H9 (cell line): ENCODE data around the gene CREG1. TPM values are rescaled to one million over a fixed set of nuclear protein-coding genes. Genes with fewer than 3 reads are reported as not detected.

Experiments used
- DNase-seq: peaks from one replicate; pipeline ENCODE4 v3.0.0-alpha.2; 2017
- H2AFZ ChIP-seq: one replicate; pipeline ENCODE4 v1.6.1; 2013; ENCODE audit warnings: mild to moderate bottlenecking, low read length, control low read depth, moderate library complexity
- H2AK5ac ChIP-seq: 2 replicates; pipeline ENCODE4 v1.6.1; 2013; ENCODE audit warnings: low read length, control low read depth, mixed read lengths; ENCODE audit not compliant: insufficient read length
- H2BK120ac ChIP-seq: one replicate; pipeline ENCODE4 v1.6.1; 2013; ENCODE audit warnings: low read depth, mild to moderate bottlenecking, low read length, control low read depth, inconsistent platforms; ENCODE audit not compliant: poor library complexity, severe bottlenecking
- H2BK12ac ChIP-seq: 2 replicates; pipeline ENCODE4 v1.6.1; 2013; ENCODE audit warnings: low read length, control low read depth, mixed read lengths, low read depth; ENCODE audit not compliant: insufficient read length
- H2BK15ac ChIP-seq: 2 replicates; pipeline ENCODE4 v1.6.1; 2013; ENCODE audit warnings: low read depth, low read length, control low read depth
- H2BK20ac ChIP-seq: one replicate; pipeline ENCODE4 v1.6.1; 2013; ENCODE audit warnings: low read depth, mild to moderate bottlenecking, low read length, control low read depth, inconsistent platforms; ENCODE audit not compliant: poor library complexity, severe bottlenecking
- H2BK5ac ChIP-seq: 2 replicates; pipeline ENCODE4 v1.6.1; 2013; ENCODE audit warnings: low read length, control low read depth, mixed read lengths; ENCODE audit not compliant: insufficient read length
- H3K14ac ChIP-seq: 2 replicates; pipeline ENCODE4 v1.6.1; 2013; ENCODE audit warnings: low read length, control low read depth; ENCODE audit not compliant: insufficient read depth
- H3K18ac ChIP-seq: 2 replicates; pipeline ENCODE4 v1.6.1; 2013; ENCODE audit warnings: low read depth, mild to moderate bottlenecking, mixed read lengths, low read length, control low read depth; ENCODE audit not compliant: insufficient read length
- H3K23ac ChIP-seq: 2 replicates; pipeline ENCODE4 v1.6.1; 2013; ENCODE audit warnings: low read length, control low read depth, mixed read lengths, low read depth; ENCODE audit not compliant: insufficient read length
- H3K23me2 ChIP-seq: 2 replicates; pipeline ENCODE4 v1.6.1; 2013; ENCODE audit warnings: low read depth, mild to moderate bottlenecking, mixed read lengths, low read length, control low read depth; ENCODE audit not compliant: insufficient read length, poor library complexity, severe bottlenecking
- H3K27ac ChIP-seq: 2 replicates; pipeline ENCODE4 v1.5.1; 2013; ENCODE audit warnings: low read length, control low read depth, mixed read lengths, low read depth; ENCODE audit not compliant: insufficient read length
- H3K27me3 ChIP-seq: 2 replicates; pipeline ENCODE4 v1.6.1; 2013; ENCODE audit warnings: low read length, control low read depth, inconsistent platforms; ENCODE audit not compliant: insufficient read depth
- H3K4ac ChIP-seq: 2 replicates; pipeline ENCODE4 v1.6.1; 2013; ENCODE audit warnings: low read depth, mild to moderate bottlenecking, control low read depth, inconsistent platforms, low read length, moderate library complexity
- H3K4me1 ChIP-seq: 2 replicates; pipeline ENCODE4 v1.6.1; 2013; ENCODE audit warnings: low read length, control low read depth, inconsistent platforms; ENCODE audit not compliant: insufficient read depth
- H3K4me2 ChIP-seq: 2 replicates; pipeline ENCODE4 v1.6.1; 2013; ENCODE audit warnings: low read length, control low read depth, mixed read lengths; ENCODE audit not compliant: insufficient read length, insufficient read depth
- H3K56ac ChIP-seq: 2 replicates; pipeline ENCODE4 v1.6.1; 2013; ENCODE audit warnings: low read depth, mild to moderate bottlenecking, mixed read lengths, low read length, control low read depth; ENCODE audit not compliant: insufficient read length
- H3K79me1 ChIP-seq: 2 replicates; pipeline ENCODE4 v1.6.1; 2013; ENCODE audit warnings: low read depth, mild to moderate bottlenecking, moderate library complexity, low read length, control low read depth, inconsistent platforms; ENCODE audit not compliant: insufficient read depth, poor library complexity, severe bottlenecking
- H3K79me2 ChIP-seq: 2 replicates; pipeline ENCODE4 v1.6.1; 2013; ENCODE audit warnings: low read length, control low read depth, inconsistent platforms; ENCODE audit not compliant: insufficient read depth
- H3K9ac ChIP-seq: 2 replicates; pipeline ENCODE4 v1.6.1; 2013; ENCODE audit warnings: low read length, control low read depth, mixed read lengths; ENCODE audit not compliant: insufficient read length; ENCODE audit errors: extremely low read depth
- H3K9me3 ChIP-seq: one replicate; pipeline ENCODE4 v1.6.1; 2013; ENCODE audit warnings: low read depth, low read length, inconsistent platforms; ENCODE audit not compliant: control insufficient read depth
- H3T11ph ChIP-seq: one replicate; pipeline ENCODE4 v1.6.1; 2013; ENCODE audit warnings: mild to moderate bottlenecking, low read length, control low read depth, inconsistent platforms
- H4K20me1 ChIP-seq: one replicate; pipeline ENCODE4 v1.6.1; 2013; ENCODE audit not compliant: control insufficient read depth, insufficient read length, insufficient read depth
- H4K5ac ChIP-seq: 2 replicates; pipeline ENCODE4 v1.6.1; 2013; ENCODE audit warnings: low read depth, mild to moderate bottlenecking, mixed read lengths, low read length, control low read depth; ENCODE audit not compliant: insufficient read length
- H4K8ac ChIP-seq: replicated peaks from 2 replicates; pipeline ENCODE4 v1.6.1; 2013; ENCODE audit warnings: low read length, control low read depth, mixed read lengths, low read depth; ENCODE audit not compliant: insufficient read length
- H4K91ac ChIP-seq: 2 replicates; pipeline ENCODE4 v1.6.1; 2013; ENCODE audit warnings: low read depth, mild to moderate bottlenecking, moderate library complexity, mixed read lengths, low read length, control low read depth; ENCODE audit not compliant: insufficient read length
- H3K27ac Mint-ChIP-seq, 3 experiments: 2 replicates in 2 of 3; 3 replicates in 1 of 3; pipeline ENCODE4 v1.8.0; 2020 to 2021; ENCODE audit warnings: mixed read lengths in 3 of 3, mild to moderate bottlenecking in 1 of 3, moderate library complexity in 1 of 3
- H3K27me3 Mint-ChIP-seq: 2 replicates; pipeline ENCODE4 v1.8.0; 2021; ENCODE audit warnings: low read depth, mild to moderate bottlenecking, moderate library complexity, mixed read lengths
- H3K36me3 Mint-ChIP-seq, 3 experiments: 2 replicates in 2 of 3; 3 replicates in 1 of 3; pipeline ENCODE4 v1.8.0; 2020 to 2021; ENCODE audit warnings: low read depth in 3 of 3, mixed read lengths in 3 of 3; ENCODE audit not compliant: insufficient read depth in 1 of 3
- H3K4me1 Mint-ChIP-seq, 2 experiments: 2 replicates each; pipeline ENCODE4 v1.8.0; 2020; ENCODE audit warnings: mixed read lengths in 2 of 2
- H3K4me3 Mint-ChIP-seq, 2 experiments: 2 replicates in 1 of 2; 3 replicates in 1 of 2; pipeline ENCODE4 v1.8.0; 2020 to 2021; ENCODE audit warnings: mild to moderate bottlenecking in 2 of 2, mixed read lengths in 2 of 2, moderate library complexity in 1 of 2
- H3K9me3 Mint-ChIP-seq, 2 experiments: 2 replicates in 1 of 2; 3 replicates in 1 of 2; pipeline ENCODE4 v1.8.0; 2020; ENCODE audit warnings: mild to moderate bottlenecking in 2 of 2, mixed read lengths in 2 of 2, moderate library complexity in 1 of 2
- CTCF ChIP-seq: fragments of 200-600 bp; sonication (generic); conservative IDR thresholded peaks from 3 replicates; pipeline ENCODE4 v1.8.0; 2021; ENCODE audit warnings: antibody characterized with exemption, mild to moderate bottlenecking
- WGBS: extraction: QIAGEN DNeasy Blood & Tissue Kit; methylation state at CpG from one replicate; pipeline ENCODE4 v1.1.7; 2013; ENCODE audit warnings: missing lambda C conversion rate, low lambda C conversion rate, mixed read lengths; ENCODE audit not compliant: insufficient read length; ENCODE audit errors: extremely low coverage; 5-methylcytosine and 5-hydroxymethylcytosine counted together
- total RNA-seq: library from RNA; stranded (reverse); gene quantifications from 2 replicates; pipeline ENCODE4 v1.2.1, GENCODE V29; 2021

CREG1 gene
- total RNA-seq, 1 experiment from 2014 or later, result 19.8 TPM

GRCh38 chr1:167522246-167522645 is 31.3 kb downstream of the CREG1 start:
- TF ChIP-seq CTCF, result no peak
- no peak overlapping the region for H4K5ac ChIP-seq
- no peak overlapping the region for H3K4me2 ChIP-seq
- H2AFZ ChIP-seq, result no peak overlapping the region
- H3K9me3 ChIP-seq, result no peaks in the 10 kb centered on the region
- no CpG with 5 or more reads among the region's 5 CpGs for WGBS
- H3K4me1 ChIP-seq, result no peaks in the 10 kb centered on the region
- no peaks in the 10 kb centered on the region for H3K79me1 ChIP-seq
- H3K18ac ChIP-seq, result no peak overlapping the region
- H3K9me3 Mint-ChIP-seq, result no peaks in the 10 kb centered on the region
- H3K4ac ChIP-seq, result no peak overlapping the region
- H2AK5ac ChIP-seq, result no peak overlapping the region
- no peak overlapping the region for H2BK15ac ChIP-seq
- H4K91ac ChIP-seq, result no peak overlapping the region
- H3K14ac ChIP-seq, result no peak overlapping the region
- H3K9ac ChIP-seq, result no peak overlapping the region
- no peak overlapping the region for H2BK12ac ChIP-seq
- no peaks in the 10 kb centered on the region for H3K36me3 Mint-ChIP-seq
- H3K23ac ChIP-seq, result no peak overlapping the region
- no peak overlapping the region for H3K27ac Mint-ChIP-seq
- H3K27ac ChIP-seq, result no peak overlapping the region
- no peaks in the 10 kb centered on the region for H4K20me1 ChIP-seq
- H3K27me3 ChIP-seq, result no peaks in the 10 kb centered on the region
- H3K27me3 Mint-ChIP-seq, result peaks cover 21% of the 10 kb centered on the region
- H2BK20ac ChIP-seq, result no peak overlapping the region
- no peak overlapping the region for H4K8ac ChIP-seq
- H3T11ph ChIP-seq, result no peak overlapping the region
- H3K4me3 Mint-ChIP-seq, result no peak overlapping the region
- H3K56ac ChIP-seq, result no peak overlapping the region
- no peak overlapping the region for H2BK5ac ChIP-seq
- H3K23me2 ChIP-seq, result no peaks in the 10 kb centered on the region
- no peaks in the 10 kb centered on the region for H3K79me2 ChIP-seq
- H2BK120ac ChIP-seq, result no peak overlapping the region
- no peak for DNase-seq
- peaks cover 1 to 3% of the 10 kb centered on the region in 2 experiments; a peak in 3 of 4 replicates for H3K4me1 Mint-ChIP-seq
